H1 (cell line): ENCODE results near the gene PCNX3. TPM values are rescaled to one million over a fixed set of nuclear protein-coding genes. Genes with fewer than 3 reads are reported as not detected.

Source experiments
- CTCF ChIA-PET: fragments of 300-600 bp; sonication (Branson Sonifier 250); formaldehyde crosslinking; loops from one replicate; lab custom pipeline; 2021; ENCODE audit not compliant: partially characterized antibody; lab: Charles Lee
- POLR2A ChIA-PET: fragments of 300-600 bp; sonication (Branson Sonifier 250); formaldehyde crosslinking; loops from one replicate; lab custom pipeline; 2021; ENCODE audit warnings: inconsistent platforms; ENCODE audit not compliant: partially characterized antibody; lab: Charles Lee
- DNase-seq, 2 experiments: peaks; one replicate each; pipeline versions ENCODE4 v3.0.0 to v3.0.0-alpha.2; 2010 to 2022; ENCODE audit warnings: low spot score in 2 of 2, low read depth in 1 of 2, mixed read lengths in 1 of 2
- FAIRE-seq: peaks from 2 replicates; lab custom pipeline; 2011; peaks lifted over from hg19 to GRCh38; lab: Jason Lieb, UNC
- H2AFZ ChIP-seq: 2 replicates; pipeline ENCODE4 v1.8.1; 2012; ENCODE audit warnings: low read length, inconsistent platforms
- H2AK5ac ChIP-seq: 2 replicates; pipeline ENCODE4 v1.6.1; 2013; ENCODE audit warnings: low read depth, low read length
- H2BK120ac ChIP-seq: replicated peaks from 2 replicates; pipeline ENCODE3; 2013; ENCODE audit warnings: low read depth, low read length, inconsistent platforms
- H2BK12ac ChIP-seq: 2 replicates; pipeline ENCODE4 v1.6.1; 2013; ENCODE audit warnings: low read depth, low read length
- H2BK15ac ChIP-seq: 2 replicates; pipeline ENCODE4 v1.6.1; 2013; ENCODE audit warnings: low read length
- H2BK20ac ChIP-seq: 2 replicates; pipeline ENCODE4 v1.6.1; 2013; ENCODE audit warnings: low read length
- H2BK5ac ChIP-seq: 2 replicates; pipeline ENCODE4 v1.6.1; 2013; ENCODE audit warnings: low read depth, low read length
- H3K14ac ChIP-seq: 2 replicates; pipeline ENCODE4 v1.6.1; 2013; ENCODE audit warnings: inconsistent platforms; ENCODE audit not compliant: insufficient read length
- H3K18ac ChIP-seq: 2 replicates; pipeline ENCODE4 v1.6.1; 2013; ENCODE audit warnings: low read length; ENCODE audit errors: extremely low read depth
- H3K23ac ChIP-seq: 2 replicates; pipeline ENCODE4 v1.6.1; 2013; ENCODE audit warnings: inconsistent platforms; ENCODE audit not compliant: insufficient read length
- H3K23me2 ChIP-seq: 2 replicates; pipeline ENCODE4 v1.6.1; 2013; ENCODE audit warnings: low read depth, low read length
- H3K27ac ChIP-seq: 2 replicates; pipeline ENCODE4 v1.6.1; 2011; ENCODE audit warnings: low read depth, low read length, inconsistent platforms
- H3K27me3 ChIP-seq, 4 experiments: replicated peaks in 1 of 4; 1 replicate in 1 of 4; 2 replicates in 3 of 4; pipeline versions ENCODE4 v1.6.1 to v1.8.1; 2011 to 2013; ENCODE audit warnings: low read length in 3 of 4, mild to moderate bottlenecking in 3 of 4, inconsistent platforms in 2 of 4, mixed read lengths in 2 of 4, moderate library complexity in 1 of 4; ENCODE audit not compliant: control insufficient read depth in 3 of 4, insufficient read depth in 3 of 4; ENCODE audit errors: extremely low read depth in 1 of 4
- H3K36me3 ChIP-seq, 4 experiments: 2 replicates each; pipeline versions ENCODE4 v1.6.1 to v1.8.1; 2011 to 2013; ENCODE audit warnings: mild to moderate bottlenecking in 4 of 4, low read length in 3 of 4, moderate library complexity in 2 of 4, control low read depth in 1 of 4, inconsistent platforms in 1 of 4; ENCODE audit not compliant: insufficient read depth in 4 of 4, control insufficient read depth in 2 of 4
- H3K4ac ChIP-seq: replicated peaks from 2 replicates; pipeline ENCODE3; 2013; ENCODE audit warnings: low read length, low read depth, mixed read lengths, inconsistent platforms; ENCODE audit not compliant: insufficient read length
- H3K4me1 ChIP-seq, 4 experiments: replicated peaks in 1 of 4; 1 replicate in 1 of 4; 2 replicates in 3 of 4; pipeline versions ENCODE4 v1.6.1 to v1.8.1; 2011 to 2013; ENCODE audit warnings: low read length in 3 of 4, inconsistent platforms in 2 of 4, mixed read lengths in 1 of 4; ENCODE audit not compliant: insufficient read depth in 4 of 4, control insufficient read depth in 3 of 4
- H3K4me2 ChIP-seq, 2 experiments: 2 replicates each; pipeline versions ENCODE4 v1.6.1 to v1.8.1; 2011 to 2013; ENCODE audit warnings: low read depth in 2 of 2, low read length in 2 of 2, control low read depth in 1 of 2, inconsistent platforms in 1 of 2, mild to moderate bottlenecking in 1 of 2; ENCODE audit not compliant: insufficient read depth in 1 of 2
- H3K4me3 ChIP-seq, 4 experiments: fragments of 200-600, 300-600 bp in 1 of 4; sonication (generic), shearing (Covaris generic), sonication (Bioruptor Twin) in 1 of 4; 2 replicates each; pipeline versions ENCODE4 v1.5.1 to v1.8.1; 2011 to 2016; ENCODE audit warnings: low read length in 4 of 4, low read depth in 3 of 4, control low read depth in 2 of 4, inconsistent platforms in 2 of 4, mild to moderate bottlenecking in 2 of 4, mixed read lengths in 1 of 4, moderate library complexity in 1 of 4; ENCODE audit not compliant: insufficient read depth in 2 of 4; ENCODE audit errors: extremely low read depth in 1 of 4
- H3K56ac ChIP-seq: replicated peaks from 2 replicates; pipeline ENCODE3; 2013; ENCODE audit warnings: low read depth, mild to moderate bottlenecking, mixed read lengths, low read length, inconsistent platforms; ENCODE audit not compliant: insufficient read length
- H3K79me1 ChIP-seq: 2 replicates; pipeline ENCODE4 v1.6.1; 2013; ENCODE audit warnings: low read depth, low read length, control low read depth
- H3K79me2 ChIP-seq, 2 experiments: 2 replicates each; pipeline versions ENCODE4 v1.6.1 to v1.8.1; 2012 to 2013; ENCODE audit warnings: low read length in 2 of 2, mild to moderate bottlenecking in 2 of 2, inconsistent platforms in 1 of 2; ENCODE audit not compliant: insufficient read depth in 2 of 2, control insufficient read depth in 1 of 2
- H3K9ac ChIP-seq, 4 experiments: replicated peaks in 1 of 4; 1 replicate in 1 of 4; 2 replicates in 3 of 4; pipeline versions ENCODE4 v1.6.1 to v1.8.1; 2011 to 2013; ENCODE audit warnings: low read depth in 3 of 4, low read length in 3 of 4, control low read depth in 2 of 4, mild to moderate bottlenecking in 2 of 4, moderate library complexity in 2 of 4, inconsistent platforms in 1 of 4; ENCODE audit errors: extremely low read depth in 1 of 4
- H3K9me3 ChIP-seq, 2 experiments: 2 replicates each; pipeline versions ENCODE4 v1.6.1 to v1.8.1; 2012 to 2013; ENCODE audit warnings: mild to moderate bottlenecking in 2 of 2, moderate library complexity in 2 of 2, control low read depth in 1 of 2, inconsistent platforms in 1 of 2, low read depth in 1 of 2, low read length in 1 of 2, mixed read lengths in 1 of 2; ENCODE audit not compliant: insufficient read depth in 2 of 2
- H4K20me1 ChIP-seq, 2 experiments: replicated peaks in 1 of 2; 2 replicates each; pipeline versions ENCODE3 to v1.8.1; 2011 to 2013; ENCODE audit warnings: inconsistent platforms in 2 of 2, low read length in 2 of 2, mild to moderate bottlenecking in 1 of 2; ENCODE audit not compliant: insufficient read depth in 2 of 2, control insufficient read depth in 1 of 2
- H4K5ac ChIP-seq: 2 replicates; pipeline ENCODE4 v1.6.1; 2013; ENCODE audit warnings: low read length, low read depth, mixed read lengths, inconsistent platforms; ENCODE audit not compliant: insufficient read length
- H4K8ac ChIP-seq: 2 replicates; pipeline ENCODE4 v1.8.0; 2013; ENCODE audit warnings: mild to moderate bottlenecking, moderate library complexity, low read length, inconsistent platforms; ENCODE audit not compliant: insufficient read depth; ENCODE audit errors: extremely low read depth
- H4K91ac ChIP-seq: replicated peaks from 2 replicates; pipeline ENCODE3; 2013; ENCODE audit warnings: low read length, mixed read lengths, inconsistent platforms; ENCODE audit not compliant: insufficient read length
- BCL11A ChIP-seq, 2 experiments: IDR thresholded peaks; one replicate each; pipeline ENCODE4 v1.6.1; 2011; ENCODE audit warnings: low read depth in 2 of 2, low read length in 2 of 2, mild to moderate bottlenecking in 2 of 2
- BRCA1 ChIP-seq: IDR thresholded peaks from 2 replicates; pipeline ENCODE4 v1.6.1; 2012; ENCODE audit warnings: low read depth, low read length, improper control_type of control experiment
- CBX5 ChIP-seq: fragments of 300-800, 300-1000 bp; sonication (generic); IDR thresholded peaks from 2 replicates; pipeline ENCODE4 v1.7.1; 2016; ENCODE audit warnings: antibody characterized with exemption, low read length, low read depth
- CHD1 ChIP-seq: IDR thresholded peaks from 2 replicates; pipeline ENCODE4 v1.6.1; 2012; ENCODE audit warnings: low read depth, low read length, improper control_type of control experiment
- KDM4A ChIP-seq: IDR thresholded peaks from one replicate; pipeline ENCODE4 v1.7.1; 2012; ENCODE audit warnings: low read depth, mild to moderate bottlenecking, moderate library complexity, low read length, inconsistent platforms; ENCODE audit not compliant: severe bottlenecking
- POLR2AphosphoS5 ChIP-seq: IDR thresholded peaks from 2 replicates; pipeline ENCODE4 v1.6.1; 2011; ENCODE audit warnings: low read depth, low read length
- RAD21 ChIP-seq, 2 experiments: IDR thresholded peaks in 1 of 2; conservative IDR thresholded peaks in 1 of 2; 2 replicates each; pipeline ENCODE4 v1.6.1; 2011; ENCODE audit warnings: low read depth in 2 of 2, low read length in 2 of 2, improper control_type of control experiment in 1 of 2, inconsistent platforms in 1 of 2, mild to moderate bottlenecking in 1 of 2, moderate library complexity in 1 of 2
- RFX5 ChIP-seq: IDR thresholded peaks from 2 replicates; pipeline ENCODE4 v1.6.1; 2011; ENCODE audit warnings: low read depth, low read length, improper control_type of control experiment, borderline replicate concordance
- SIRT6 ChIP-seq: IDR thresholded peaks from one replicate; pipeline ENCODE4 v1.7.1; 2012; ENCODE audit warnings: low read length, inconsistent platforms
- SIX5 ChIP-seq: IDR thresholded peaks from 2 replicates; pipeline ENCODE4 v1.6.1; 2011; ENCODE audit warnings: mild to moderate bottlenecking, low read depth, low read length
- SRF ChIP-seq: IDR thresholded peaks from 2 replicates; pipeline ENCODE4 v1.6.1; 2011; ENCODE audit warnings: mild to moderate bottlenecking, low read depth, low read length, moderate library complexity
- YY1 ChIP-seq: IDR thresholded peaks from 2 replicates; pipeline ENCODE4 v1.6.1; 2011; ENCODE audit warnings: low read depth, mild to moderate bottlenecking, low read length
- WGBS, 2 experiments: shearing (Covaris generic) in 1 of 2; methylation state at CpG; one replicate each; pipeline versions ENCODE4 v1.1.6 to v1.1.7; 2013 to 2015; ENCODE audit warnings: low lambda C conversion rate in 2 of 2, mixed read lengths in 2 of 2, inconsistent platforms in 1 of 2, low coverage in 1 of 2, missing lambda C conversion rate in 1 of 2; ENCODE audit not compliant: insufficient replicate concordance in 2 of 2, insufficient coverage in 1 of 2, insufficient read length in 1 of 2; ENCODE audit errors: extremely low coverage in 1 of 2, missing lambda C conversion rate in 1 of 2; 5-methylcytosine and 5-hydroxymethylcytosine counted together
- polyA plus RNA-seq, 7 experiments: library from polyadenylated mRNA; depleted of rRNA in 3 of 7; stranded (reverse) in 5 of 7; unstranded in 2 of 7; fragments of >200 nt in 5 of 7; fragments of 200-250 nt in 2 of 7; gene quantifications; 1 replicate in 5 of 7; 2 replicates in 1 of 7; 4 replicates in 1 of 7; pipeline versions ENCODE4 v1.2.1 to v1.2.3, GENCODE V29; 2011 to 2013; ENCODE audit warnings: missing spikeins in 2 of 7, mixed read lengths in 2 of 7
- total RNA-seq: library from RNA; stranded (reverse); fragmentation: NEBNext Ultra II Directional; extraction: Animal tissue kit (Norgen Biotek cat#: 25700); gene quantifications from 2 replicates; pipeline ENCODE4 v1.2.1, GENCODE V29; 2021

The PCNX3 gene
- total and polyA plus RNA-seq, 2 of the 8 experiments (the other 6 are each of a cell fraction or from before 2014, with no cell fraction given): 27.2 to 38.8 TPM

DNA sequence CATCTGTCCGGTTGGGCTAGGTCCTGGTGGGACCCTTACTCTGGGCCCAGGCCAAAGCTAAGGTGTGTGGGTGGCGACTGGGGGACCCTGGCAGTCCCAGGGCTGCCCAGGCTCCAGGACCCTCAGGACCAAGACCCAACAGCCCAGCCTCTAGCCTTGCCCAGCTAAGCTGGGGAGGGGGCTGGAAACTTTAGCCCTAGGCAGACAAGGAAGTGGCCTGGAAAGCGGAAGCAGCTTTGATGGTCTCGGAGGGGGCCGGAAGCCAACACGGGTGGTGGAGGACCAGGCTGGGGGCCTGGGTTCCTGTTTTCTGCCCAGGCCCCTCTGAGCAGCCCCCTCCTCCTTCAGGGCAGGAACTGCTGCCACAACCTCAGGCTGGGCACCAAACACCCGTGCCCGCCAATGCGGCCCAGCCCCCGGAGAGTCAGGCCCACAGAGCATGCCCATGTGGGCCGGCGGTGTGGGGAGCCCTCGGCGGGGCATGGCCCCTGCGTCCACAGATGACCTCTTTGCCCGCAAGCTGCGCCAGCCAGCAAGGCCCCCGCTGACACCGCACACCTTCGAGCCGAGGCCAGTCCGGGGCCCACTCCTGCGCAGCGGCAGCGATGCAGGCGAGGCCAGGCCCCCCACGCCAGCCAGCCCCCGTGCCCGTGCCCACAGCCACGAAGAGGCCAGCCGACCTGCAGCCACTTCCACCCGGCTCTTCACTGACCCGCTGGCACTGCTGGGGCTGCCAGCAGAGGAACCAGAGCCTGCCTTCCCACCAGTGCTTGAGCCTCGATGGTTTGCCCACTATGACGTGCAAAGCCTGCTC is 25.1 kb downstream of the PCNX3 start:
- no peak overlapping the region for H3K56ac ChIP-seq
- no peak overlapping the region for H2AK5ac ChIP-seq
- ChIA-PET POLR2A (interaction anchor here (1.1 to 6.9 kb wide), 6 partner anchors 10 to 218 kb away, joined by 3 to 56 read pairs (median 8); partner anchors contain the start of genes CFL1 and RELA), CTCF (interaction anchor here (0.8 to 2.4 kb wide), 8 partner anchors 12 to 984 kb away, joined by 3 to 12 read pairs (median 4); partner anchors contain the start of genes AP5B1 and KAT5)
- no peak overlapping the region for H2AFZ ChIP-seq
- no peaks in the 10 kb centered on the region; the same call in 1 of the 2 replicates for H3K79me1 ChIP-seq
- no peak overlapping the region for H3K18ac ChIP-seq
- H2BK20ac ChIP-seq: no peak overlapping the region
- H3K27ac ChIP-seq: no peak overlapping the region
- no peak overlapping the region for H4K91ac ChIP-seq
- no peaks in the 10 kb centered on the region for H3K79me2 ChIP-seq
- no peak overlapping the region for H3K23ac ChIP-seq
- no peaks in the 10 kb centered on the region for H3K9me3 ChIP-seq
- H3K14ac ChIP-seq: no peak overlapping the region
- no peak overlapping the region for H3K9ac ChIP-seq
- no peak overlapping the region; the same call in 1 of the 2 replicates for H4K8ac ChIP-seq
- 94% methylated on average over 35 of the region's 35 CpGs; no CpG with 5 or more reads in 1 of the 2 experiments for WGBS, 2 experiments
- H2BK120ac ChIP-seq: no peak overlapping the region
- DNase-seq (no peak), FAIRE-seq (no peak)
- H3K23me2 ChIP-seq: peaks cover 8% of the 10 kb centered on the region; the same call in 1 of the 2 replicates
- H3K4ac ChIP-seq: no peak overlapping the region
- H2BK5ac ChIP-seq: peak overlapping the region; percentile 40; the same call in 1 of the 2 replicates
- 0 out of 2 replicates have a peak overlapping the region, but pooled peaks have one; percentile 80 for H2BK12ac ChIP-seq
- no peak overlapping the region for H4K5ac ChIP-seq
- no peak overlapping the region for H3K4me3 ChIP-seq
- peaks cover 0 to 4% (median 2%) of the 10 kb centered on the region in 4 experiments; a peak in 2 of 7 replicates for H3K27me3 ChIP-seq
- no peak overlapping the region; a peak in 1 of 4 replicates for H3K4me2 ChIP-seq
- peaks cover 2 to 12% (median 6%) of the 10 kb centered on the region in 4 experiments; a peak in 6 of 8 replicates for H3K36me3 ChIP-seq
- H4K20me1 ChIP-seq: peaks cover 0 to 9% of the 10 kb centered on the region in 2 experiments
- 0 out of 2 replicates have a peak overlapping the region, but pooled peaks have one; percentile 16 for H2BK15ac ChIP-seq
- H3K4me1 ChIP-seq: peaks cover 3 to 37% (median 22%) of the 10 kb centered on the region in 4 experiments
- TF ChIP-seq SRF (no peak), SIX5 (no peak), RFX5 (no peak), BRCA1 (no peak), KDM4A (no peak), CHD1 (no peak), RAD21 (IDR thresholded peaks at IDR 0.05 in 1 of 2, conservative IDR thresholded peaks at IDR 0.05 in 1 of 2; ENCODE audit: low read depth in 2 of 2, low read length in 2 of 2) (no peak), BCL11A (IDR thresholded peaks at IDR 0.05; ENCODE audit: low read depth in 2 of 2, low read length in 2 of 2) (no peak), SIRT6 (no peak), YY1 (no peak), CBX5 (no peak), POLR2AphosphoS5 (no peak)
